ENCODE results near the gene TP53I13. TPM values are rescaled to one million over a fixed set of nuclear protein-coding genes. Genes with fewer than 3 reads are reported as not detected.
A peak's percentile ranks its signal among the peaks of the same experiment; 100 is the strongest.

The TP53I13 gene
- total and polyA plus RNA-seq, 2 of the 13 experiments (the other 11 are each of a cell fraction or from before 2014, with no cell fraction given) = 16.9 to 25.7 TPM

DNA sequence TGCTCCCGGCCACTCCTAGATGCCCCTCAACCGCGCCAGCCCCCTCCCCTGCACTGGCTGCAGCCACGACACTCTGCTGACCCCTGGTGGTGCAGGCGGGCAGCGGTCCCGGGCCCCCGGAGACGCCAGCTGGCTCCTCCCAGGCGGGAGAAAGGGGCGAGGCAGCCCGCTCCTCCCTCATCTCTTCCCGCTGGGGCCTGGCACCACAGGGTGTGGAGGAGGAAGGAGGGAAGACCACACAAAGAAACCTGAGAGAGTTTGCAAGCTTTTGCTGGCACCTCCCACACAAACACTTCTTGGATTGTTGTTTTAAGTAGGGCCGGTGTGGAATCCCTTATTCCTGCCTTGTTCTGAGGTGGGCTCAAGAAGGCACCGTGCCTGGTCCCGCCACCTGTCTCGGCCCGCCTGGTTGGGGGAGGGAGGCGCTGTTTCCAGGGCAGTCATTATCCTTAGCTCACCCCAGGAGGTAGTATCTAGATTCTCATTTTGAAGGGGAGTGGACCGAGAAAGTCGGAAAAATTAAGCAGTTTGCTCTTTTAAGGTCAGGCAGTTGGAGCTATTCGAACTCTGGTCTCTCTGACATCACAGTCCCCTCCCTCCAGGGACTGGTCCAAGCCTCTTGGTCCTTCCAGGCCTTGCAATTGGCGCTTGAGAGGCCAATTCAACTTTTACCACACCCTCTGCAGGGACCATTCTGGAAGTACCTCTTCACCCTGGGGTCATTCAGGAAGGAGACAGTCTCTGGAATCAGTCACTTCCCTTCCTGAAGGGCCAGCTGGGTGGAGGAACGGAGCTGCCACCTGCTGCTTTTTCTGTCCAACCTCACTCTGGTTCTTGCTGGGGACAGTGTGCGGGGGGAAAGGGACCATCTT is 23.5 kb downstream of the TP53I13 start (continued):
- TF ChIP-seq, protein P1, sequence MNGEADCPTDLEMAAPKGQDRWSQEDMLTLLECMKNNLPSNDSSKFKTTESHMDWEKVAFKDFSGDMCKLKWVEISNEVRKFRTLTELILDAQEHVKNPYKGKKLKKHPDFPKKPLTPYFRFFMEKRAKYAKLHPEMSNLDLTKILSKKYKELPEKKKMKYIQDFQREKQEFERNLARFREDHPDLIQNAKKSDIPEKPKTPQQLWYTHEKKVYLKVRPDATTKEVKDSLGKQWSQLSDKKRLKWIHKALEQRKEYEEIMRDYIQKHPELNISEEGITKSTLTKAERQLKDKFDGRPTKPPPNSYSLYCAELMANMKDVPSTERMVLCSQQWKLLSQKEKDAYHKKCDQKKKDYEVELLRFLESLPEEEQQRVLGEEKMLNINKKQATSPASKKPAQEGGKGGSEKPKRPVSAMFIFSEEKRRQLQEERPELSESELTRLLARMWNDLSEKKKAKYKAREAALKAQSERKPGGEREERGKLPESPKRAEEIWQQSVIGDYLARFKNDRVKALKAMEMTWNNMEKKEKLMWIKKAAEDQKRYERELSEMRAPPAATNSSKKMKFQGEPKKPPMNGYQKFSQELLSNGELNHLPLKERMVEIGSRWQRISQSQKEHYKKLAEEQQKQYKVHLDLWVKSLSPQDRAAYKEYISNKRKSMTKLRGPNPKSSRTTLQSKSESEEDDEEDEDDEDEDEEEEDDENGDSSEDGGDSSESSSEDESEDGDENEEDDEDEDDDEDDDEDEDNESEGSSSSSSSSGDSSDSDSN (CRISPR knock-in tag; IDR thresholded peaks at IDR 0.05) = peak; percentile 74; the same call in 1 of the 2 replicates
- TF ChIP-seq ZNF703 (CRISPR knock-in tag; IDR thresholded peaks at IDR 0.05; ENCODE audit: borderline replicate concordance) = no peak
- TF ChIP-seq CHCHD3 (CRISPR knock-in tag; IDR thresholded peaks at IDR 0.05) = no peak
- TF ChIP-seq ZNF430 (CRISPR knock-in tag; IDR thresholded peaks at IDR 0.05) = no peak
- TF ChIP-seq SMARCC2 (IDR thresholded peaks at IDR 0.05) = no peak
- no peak for TF ChIP-seq MAFF (IDR thresholded peaks at IDR 0.05; ENCODE audit: low read depth, low read length)
- TF ChIP-seq ZNF782 (CRISPR knock-in tag; IDR thresholded peaks at IDR 0.05; ENCODE audit: borderline replicate concordance) = no peak
- 0 out of 2 replicates have a peak, but pooled peaks have one; percentile 46 for TF ChIP-seq ZNF777 (CRISPR knock-in tag; IDR thresholded peaks at IDR 0.05)
- TF ChIP-seq CCDC6 (CRISPR knock-in tag; IDR thresholded peaks at IDR 0.05) = peak; percentile 46; the same call in 1 of the 2 replicates
- TF ChIP-seq, protein P2, sequence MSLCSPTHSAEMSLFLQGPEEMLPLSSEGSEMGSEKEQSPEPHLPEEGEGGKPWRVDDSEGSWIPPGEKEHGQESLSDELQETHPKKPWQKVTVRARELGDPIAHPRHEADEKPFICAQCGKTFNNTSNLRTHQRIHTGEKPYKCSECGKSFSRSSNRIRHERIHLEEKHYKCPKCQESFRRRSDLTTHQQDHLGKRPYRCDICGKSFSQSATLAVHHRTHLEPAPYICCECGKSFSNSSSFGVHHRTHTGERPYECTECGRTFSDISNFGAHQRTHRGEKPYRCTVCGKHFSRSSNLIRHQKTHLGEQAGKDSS (CRISPR knock-in tag; IDR thresholded peaks at IDR 0.05; ENCODE audit: borderline replicate concordance, low read depth) = no peak; the same call in 1 of the 2 replicates
- 0 out of 2 replicates have a peak, but pooled peaks have one; percentile 45 for TF ChIP-seq ZSCAN29 (CRISPR knock-in tag; conservative IDR thresholded peaks at IDR 0.05)

Measured in HepG2 (cell line).